Measurements from ENCODE around the gene TLE4.

DNA sequence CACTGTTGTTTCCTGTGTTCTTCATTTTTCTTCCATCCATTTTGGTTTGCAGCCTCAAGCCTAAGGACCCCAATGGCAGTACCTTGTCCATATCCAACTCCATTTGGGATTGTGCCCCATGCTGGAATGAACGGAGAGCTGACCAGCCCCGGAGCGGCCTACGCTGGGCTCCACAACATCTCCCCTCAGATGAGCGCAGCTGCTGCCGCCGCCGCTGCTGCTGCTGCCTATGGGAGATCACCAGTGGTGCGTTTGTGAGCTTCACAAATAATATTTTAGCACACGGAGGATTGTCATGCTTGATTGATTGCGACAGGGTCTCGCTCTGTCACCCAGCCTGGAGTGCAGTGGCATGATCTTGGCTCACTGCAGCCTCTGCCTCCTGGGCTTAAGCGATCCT is 136.8 kb downstream of the TLE4 start:
- no peak for TF ChIP-seq CTCF (IDR thresholded peaks at IDR 0.05; ENCODE audit: low read depth, low read length)
- TF ChIP-seq POLR2A (IDR thresholded peaks at IDR 0.05; ENCODE audit: extremely low read depth, insufficient read length) = no peak
